Measurements from ENCODE around the gene DPYSL4.

The DPYSL4 gene

DNA sequence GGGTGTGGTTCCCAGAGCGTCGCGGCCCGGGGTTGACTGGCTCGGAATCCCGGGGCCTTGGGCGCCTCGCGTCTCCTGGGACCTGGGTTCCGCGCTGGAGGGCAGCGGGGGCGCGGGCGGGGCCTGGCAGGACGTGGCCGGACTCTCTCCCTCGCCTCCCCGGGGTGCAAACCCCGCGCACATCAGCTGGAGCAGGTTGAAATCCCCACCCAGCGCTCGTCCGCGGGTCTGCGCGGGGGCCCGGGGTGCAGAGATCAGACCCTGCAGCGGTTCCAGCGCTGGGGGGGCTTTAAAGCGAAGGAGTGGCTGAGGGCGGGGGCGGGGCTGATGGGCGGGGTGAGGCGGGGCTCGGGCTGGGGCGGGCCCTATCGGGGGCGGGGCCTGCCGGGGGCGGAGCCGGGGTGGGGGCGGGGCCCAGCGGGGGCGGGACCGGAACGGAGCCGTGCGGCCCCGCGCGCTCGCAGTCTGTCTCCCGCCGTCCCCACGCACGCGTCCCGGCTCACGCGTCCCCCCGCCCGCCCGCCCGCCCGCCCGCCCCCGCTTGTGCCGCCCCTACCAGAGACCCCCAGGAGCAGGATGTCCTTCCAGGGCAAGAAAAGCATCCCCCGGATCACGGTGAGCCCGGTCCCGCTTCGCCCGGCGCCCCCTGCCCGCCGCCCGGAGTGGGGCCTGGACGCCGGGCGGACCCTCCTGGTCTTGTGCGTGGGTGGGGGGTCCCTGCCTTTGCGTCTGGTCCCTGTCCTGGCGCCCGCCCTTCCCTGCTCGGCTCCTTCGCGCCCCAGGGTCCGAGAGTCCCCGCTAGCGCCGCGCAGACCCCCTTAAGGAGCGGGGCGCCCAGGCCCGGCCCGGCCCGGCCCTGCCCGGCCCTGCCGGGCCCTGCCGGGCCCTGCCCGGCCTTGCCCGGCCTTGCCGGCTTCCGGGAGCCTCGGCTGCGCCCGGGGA is at the start of gene DPYSL4:
TSS of gene DPYSL4 (plus strand) at position 461 of the 942 bp plus-strand sequence. CDS start at position 577, 116 bp downstream.
- no peak for DNase-seq (ENCODE audit: low read depth in 4 of 4, low spot score in 1 of 4)

DNA sequence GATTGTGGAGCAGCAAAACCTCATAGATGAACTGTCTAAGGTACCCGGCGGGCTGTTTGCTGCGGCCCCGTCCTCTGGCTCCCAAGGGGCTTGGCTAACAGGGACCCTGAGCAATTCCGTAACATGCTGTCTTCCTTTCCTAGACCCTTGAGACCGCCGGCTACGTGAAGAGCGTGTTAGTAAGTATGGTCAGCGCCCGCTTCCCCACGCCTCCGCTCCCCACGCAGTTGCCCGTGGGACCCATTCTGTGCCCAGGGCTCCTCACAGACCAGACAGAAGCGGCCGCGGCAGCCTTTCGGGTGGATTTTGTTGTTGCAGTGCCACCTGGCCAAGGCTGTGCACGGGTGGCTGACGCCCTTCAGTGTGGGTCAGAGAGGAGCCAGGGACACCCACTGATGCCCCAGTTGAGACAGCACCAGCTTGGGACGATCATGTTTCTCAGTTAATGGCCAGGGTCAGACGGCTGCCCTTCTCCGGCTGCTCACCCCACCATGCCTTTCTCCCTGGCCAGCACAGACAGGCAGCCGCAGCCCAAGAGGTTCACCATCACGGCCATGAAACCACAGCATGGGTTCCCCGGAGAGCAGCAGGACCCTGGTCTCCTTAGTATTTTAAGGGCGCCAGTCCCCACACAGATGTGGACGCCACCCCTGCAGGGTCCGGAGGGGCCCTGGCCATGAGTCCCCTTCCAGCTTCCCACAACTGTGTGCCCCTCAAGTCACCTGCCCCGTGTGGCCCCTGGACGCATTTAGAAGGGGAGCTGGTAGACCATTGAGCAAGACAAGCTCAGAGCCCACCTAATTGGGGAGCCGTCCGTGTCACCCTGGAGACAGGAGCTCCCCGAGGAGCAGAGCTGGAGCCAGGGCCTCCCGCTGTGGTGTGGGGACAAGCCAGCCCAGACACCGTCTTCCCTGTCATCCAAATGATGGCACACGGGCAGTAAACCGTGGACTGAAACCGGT is 49.4 kb upstream of the DPYSL4 start:
- no peak for DNase-seq (ENCODE audit: low read depth in 4 of 4, low spot score in 1 of 4)

DNA sequence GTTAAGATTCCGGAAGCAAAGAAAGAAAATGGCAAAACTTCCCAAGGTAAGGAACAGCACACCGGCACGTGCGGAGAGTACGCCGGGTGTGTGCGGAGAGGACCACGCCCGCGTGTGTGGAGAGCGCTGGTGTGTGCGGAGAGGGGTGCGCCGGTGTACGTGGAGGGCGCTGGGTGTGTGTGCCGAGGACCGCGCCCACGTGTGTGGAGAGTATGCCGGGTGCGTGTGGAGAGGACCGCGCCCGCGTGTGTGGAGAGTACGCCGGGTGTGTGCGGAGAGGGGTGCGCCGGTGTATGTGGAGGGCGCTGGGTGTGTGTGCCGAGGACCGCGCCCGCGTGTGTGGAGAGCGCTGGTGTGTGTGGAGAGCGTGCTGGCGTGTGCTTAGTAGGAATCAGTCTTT is 48.6 kb upstream of the DPYSL4 start:
- DNase-seq (ENCODE audit: low read depth in 4 of 4, low spot score in 1 of 4): no peak

DNA sequence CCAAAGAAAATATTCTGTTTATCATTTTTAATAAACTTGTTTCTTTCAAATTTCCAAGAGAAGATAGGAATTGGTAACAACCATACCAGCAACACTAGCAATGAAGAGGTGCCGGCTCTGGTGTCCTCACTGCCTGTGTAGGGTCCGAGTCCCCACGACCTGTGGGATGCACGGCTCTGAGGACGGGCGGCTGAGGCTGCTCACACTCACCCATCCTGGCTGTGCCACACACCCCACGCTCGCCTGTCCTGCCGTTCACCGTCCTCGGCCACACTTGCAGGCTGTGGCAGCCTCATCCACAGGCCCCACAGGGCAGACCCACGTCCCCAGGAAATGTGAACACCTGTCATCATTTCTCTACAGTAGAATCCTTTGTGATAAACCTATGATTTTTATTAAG is 48.2 kb upstream of the DPYSL4 start:
- DNase-seq (ENCODE audit: low read depth in 4 of 4, low spot score in 1 of 4): no peak

DNA sequence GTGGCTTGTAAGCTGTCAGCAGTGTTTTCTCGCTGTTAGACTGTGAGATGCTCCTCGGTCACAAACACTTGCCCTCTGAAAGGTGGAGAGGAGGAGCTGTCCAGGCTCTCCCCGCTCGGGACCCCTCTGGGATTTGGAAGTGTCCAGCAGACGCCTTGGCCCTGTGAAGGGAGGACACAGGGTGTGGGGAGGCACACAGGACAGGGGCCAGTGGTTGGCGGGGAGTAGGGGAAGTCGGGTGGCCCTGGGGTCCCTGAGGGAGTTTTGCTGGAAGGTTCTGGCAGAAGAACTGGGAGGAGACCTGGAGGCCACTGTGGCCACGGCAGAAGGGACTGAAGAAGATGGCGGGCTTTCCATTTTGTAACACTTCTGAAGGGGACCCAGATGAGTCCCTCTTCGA is 47.2 kb upstream of the DPYSL4 start:
- no peak for DNase-seq (ENCODE audit: low read depth in 4 of 4, low spot score in 1 of 4)

DNA sequence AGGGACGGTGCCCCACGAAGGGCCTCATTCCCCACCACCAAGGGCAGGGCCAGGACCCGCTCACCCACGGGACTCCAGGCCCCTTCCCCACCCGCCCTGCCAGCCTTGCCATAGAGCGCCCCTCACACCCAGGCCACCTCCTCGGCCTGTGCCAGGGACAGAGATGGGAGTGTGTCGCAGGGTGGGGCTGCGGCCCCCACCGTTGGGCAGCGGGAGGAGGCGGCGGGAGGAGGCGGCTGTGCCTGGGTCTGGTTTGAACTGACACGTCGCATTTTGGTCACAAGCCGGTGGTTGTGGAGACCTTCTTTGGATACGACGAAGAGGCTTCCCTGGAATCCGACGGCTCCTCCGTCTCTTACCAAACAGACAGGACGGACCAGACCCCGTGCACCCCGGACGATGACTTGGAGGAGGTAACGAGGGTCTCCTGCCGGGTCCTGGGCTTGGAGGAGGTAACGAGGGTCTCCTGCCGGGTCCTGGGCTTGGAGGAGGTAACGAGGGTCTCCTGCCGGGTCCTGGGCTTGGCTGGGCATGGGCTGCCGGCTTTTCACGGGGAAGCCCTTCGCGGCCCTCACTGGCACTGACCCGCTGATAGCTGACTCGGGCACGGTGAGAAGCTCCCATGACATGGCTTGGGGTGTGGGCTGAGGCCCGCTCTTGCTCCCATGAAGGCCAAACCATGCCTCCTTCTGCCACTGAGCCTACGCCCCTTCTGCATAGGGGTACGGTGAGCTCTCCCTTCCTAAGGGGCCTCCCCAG is 46.4 kb upstream of the DPYSL4 start:
- no peak for DNase-seq (ENCODE audit: low read depth in 4 of 4, low spot score in 1 of 4)

DNA sequence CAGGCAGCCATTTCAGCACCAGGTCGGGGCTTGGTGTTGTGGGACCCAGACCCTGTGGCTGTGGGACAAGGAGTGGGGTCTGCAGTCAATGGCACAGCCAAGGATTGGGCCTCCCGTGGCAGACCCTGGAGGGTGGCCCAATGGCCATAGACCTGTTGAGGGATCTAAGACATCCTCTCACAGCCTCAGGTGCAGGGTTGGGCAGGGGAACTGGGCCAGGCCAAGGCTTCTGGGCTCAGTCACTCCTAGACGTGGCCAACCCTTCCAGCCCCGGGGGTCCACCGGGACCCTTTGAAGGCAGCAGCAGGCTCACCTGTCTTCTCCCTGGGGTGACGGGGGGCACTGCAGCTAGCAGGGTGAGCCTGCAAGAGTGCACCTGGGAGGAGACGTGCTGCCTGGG is 45.7 kb upstream of the DPYSL4 start:
- DNase-seq (ENCODE audit: low read depth in 4 of 4, low spot score in 1 of 4): no peak

DNA sequence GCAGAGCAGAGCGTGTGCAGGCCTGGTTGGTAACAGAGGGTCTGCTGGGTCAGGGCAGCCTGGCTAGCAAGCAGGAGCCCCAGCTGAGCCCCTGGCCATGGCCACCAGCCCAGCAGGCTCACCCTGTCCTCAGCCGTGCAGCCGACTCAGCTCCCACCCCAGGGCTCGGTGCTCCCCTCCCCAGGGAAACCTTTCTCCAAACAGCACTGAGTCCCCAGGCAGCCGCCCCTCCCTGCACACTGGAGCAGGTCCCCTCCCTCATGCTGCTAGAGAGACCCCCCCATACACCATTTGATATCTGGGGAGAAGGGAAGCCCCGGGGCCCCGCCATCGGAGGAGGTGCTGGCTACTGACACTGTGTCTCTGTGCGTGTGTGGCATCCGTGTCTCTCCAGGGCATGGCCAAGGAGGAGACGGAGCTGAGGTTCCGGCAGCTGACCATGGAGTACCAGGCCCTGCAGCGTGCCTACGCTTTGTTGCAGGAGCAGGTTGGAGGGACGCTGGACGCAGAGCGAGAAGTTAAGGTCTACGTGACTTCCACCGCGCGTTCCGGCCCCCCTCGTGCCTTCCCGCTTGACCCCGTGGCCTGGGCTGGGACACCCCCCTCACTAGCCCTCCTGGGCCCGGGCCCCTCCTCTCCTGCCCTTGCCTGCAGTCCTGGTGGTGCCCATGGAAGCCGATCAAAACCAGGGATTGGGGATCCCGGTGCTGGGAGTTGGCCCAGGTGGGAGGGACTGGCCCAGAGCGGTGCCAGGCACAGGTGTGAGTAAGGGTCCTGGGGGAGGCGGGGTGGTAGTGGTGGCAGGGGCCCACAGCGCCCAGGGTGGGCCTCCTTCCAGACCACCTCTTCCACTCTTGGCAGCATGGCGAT is 45.0 kb upstream of the DPYSL4 start:
- no peak for DNase-seq (ENCODE audit: low read depth in 4 of 4, low spot score in 1 of 4)

DNA sequence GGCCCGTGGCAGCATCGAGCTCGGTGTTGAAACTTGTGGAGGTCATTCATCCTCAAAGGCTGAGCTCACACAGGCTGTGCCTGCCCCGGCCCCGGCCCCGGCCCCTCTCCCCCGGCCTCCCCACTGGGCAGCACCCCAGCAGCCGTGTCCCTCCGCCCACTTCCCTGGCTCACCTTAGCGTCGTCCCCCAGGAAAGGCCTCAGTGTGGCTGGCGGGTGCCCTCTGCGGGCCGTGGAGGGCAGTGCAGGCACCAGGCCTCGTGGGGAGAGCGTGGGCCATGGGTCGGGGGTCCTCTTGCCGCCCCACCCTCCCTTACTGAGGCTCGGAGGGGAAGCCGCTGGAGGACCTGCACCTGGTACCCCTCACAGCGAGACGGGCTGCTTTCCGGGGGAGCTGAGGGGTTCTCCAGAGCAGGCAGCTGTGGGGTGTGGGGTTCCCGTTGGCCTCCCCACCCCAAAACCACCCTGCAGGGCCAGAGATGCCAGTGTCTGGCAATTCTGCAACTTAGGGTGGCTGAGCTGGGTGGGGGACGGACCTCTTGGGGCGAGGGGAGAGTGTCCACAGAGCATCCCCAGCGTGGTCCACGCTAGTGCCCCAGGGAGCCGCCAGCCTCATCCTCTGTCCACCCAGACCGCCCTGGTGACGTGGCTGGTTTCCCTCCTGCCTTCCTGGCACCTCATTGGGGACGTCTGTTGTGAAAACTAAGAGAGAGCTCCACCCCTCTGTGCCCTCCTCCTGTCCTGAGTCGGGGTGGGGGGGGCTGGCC is 44.2 kb upstream of the DPYSL4 start:
- peak in 2 of 4 experiments; percentile 33 to 41 for DNase-seq (ENCODE audit: low read depth in 4 of 4, low spot score in 1 of 4)

DNA sequence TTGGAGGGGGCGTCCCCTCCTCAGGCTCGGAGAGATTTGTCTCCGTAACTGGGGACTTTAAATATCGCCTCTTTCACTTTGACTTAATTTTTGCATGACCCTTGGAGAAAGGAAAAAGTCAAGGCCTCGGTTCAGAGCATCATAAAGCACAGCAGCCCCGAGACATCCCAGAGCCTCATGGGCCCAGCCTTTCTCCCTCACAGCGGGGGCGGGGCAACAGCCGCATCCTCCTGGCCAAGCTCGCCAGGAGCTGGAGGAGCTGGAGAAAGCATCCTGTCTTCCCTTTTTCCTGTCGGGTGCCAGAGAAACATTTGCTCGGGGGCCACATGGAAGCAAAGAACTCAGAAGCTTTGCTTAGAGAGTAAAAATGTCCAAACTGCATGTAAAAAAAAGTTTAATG is 43.6 kb upstream of the DPYSL4 start:
- DNase-seq (ENCODE audit: low read depth in 4 of 4, low spot score in 1 of 4): no peak

DNA sequence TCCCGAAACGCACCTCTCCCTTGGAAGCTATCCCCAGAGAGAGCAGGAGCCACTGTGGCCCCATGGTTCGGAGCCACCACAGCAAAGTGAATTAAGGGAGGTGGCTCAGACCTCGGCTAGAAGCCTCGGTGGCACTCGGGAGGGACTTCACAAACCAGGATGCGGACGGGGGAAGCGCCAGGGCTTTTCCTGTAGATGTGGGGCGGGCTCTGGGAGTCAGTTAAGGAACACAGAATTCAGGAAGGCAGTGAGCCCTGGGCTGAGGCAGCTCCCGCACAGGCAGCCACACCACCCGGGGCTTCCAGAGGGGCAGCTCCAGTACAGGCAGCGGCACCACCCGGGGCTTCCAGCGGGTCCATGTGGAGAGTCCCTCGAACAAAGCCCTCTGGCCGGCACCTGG is 42.7 kb upstream of the DPYSL4 start:
- no peak for DNase-seq (ENCODE audit: low read depth in 4 of 4, low spot score in 1 of 4)

DNA sequence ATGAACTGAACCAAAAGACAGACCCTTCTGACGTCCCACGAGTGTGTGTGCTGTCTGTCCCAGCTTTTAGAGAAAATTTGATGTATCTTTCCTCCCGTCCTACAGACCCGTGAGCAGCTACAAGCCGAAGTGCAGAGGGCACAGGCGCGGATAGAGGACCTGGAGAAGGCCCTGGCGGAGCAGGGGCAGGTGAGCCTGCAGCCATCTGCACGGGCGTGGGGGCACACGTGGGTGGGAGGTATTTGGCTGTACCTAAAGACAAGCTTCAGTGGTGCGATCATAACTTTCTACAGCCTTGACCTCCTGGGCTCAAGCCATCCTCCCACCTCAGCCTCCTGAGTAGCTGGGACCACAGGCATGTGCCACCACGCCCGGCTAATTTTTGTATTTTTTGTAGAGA is 41.7 kb upstream of the DPYSL4 start:
- no peak for DNase-seq (ENCODE audit: low read depth in 4 of 4, low spot score in 1 of 4)

DNA sequence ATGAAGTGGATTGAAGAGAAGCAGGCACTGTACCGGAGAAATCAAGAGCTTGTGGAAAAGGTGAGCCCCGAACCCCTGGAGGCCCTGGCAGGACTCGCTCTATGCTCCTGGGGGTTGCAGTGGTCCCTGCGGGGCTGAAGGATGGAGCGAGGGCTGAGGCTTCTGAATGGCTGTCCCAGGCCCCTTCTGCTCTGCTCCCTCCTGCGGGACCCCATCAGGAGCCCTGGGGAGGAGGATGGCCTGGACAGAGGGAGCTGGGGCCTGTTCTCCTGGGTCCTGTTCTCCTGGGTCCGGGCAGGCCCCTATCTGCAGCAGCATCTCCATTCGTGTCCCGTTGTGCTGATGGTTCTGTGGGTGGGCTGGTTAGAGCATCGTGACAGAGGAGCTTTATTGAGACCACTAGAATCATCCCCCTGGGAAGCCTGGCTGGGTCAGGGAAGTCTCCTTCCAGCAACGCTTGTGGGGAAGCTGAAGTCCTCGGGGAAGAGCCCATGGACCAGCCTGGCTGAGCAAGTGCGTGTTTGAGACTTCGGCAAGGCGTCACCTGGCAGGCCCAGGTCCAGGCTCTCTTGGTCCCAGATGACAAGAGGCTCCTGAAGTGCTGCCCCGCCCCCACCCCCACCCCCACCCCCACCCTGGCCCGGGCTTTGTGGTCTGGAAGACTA is 41.1 kb upstream of the DPYSL4 start:
- no peak for DNase-seq (ENCODE audit: low read depth in 4 of 4, low spot score in 1 of 4)

DNA sequence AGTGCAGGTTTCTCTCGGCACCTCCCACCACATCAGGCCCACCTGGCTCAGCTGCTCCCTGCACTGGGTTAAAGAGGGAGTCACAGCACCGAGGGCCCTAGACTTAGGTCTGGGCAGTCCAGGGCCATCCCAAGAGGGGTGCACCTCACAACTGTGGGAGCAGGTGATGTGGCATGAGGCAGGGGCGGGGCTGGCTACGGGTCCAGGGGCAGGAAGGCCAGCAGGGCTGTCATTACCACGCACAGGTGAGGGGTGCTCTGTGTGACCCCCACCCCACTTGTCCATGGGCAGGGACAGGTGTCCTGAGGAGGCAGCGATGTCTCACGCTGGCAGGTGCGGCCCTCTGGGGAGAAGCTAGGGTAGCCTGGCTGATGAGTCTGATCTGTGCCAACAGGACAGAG is 40.5 kb upstream of the DPYSL4 start:
- no peak for DNase-seq (ENCODE audit: low read depth in 4 of 4, low spot score in 1 of 4)

DNA sequence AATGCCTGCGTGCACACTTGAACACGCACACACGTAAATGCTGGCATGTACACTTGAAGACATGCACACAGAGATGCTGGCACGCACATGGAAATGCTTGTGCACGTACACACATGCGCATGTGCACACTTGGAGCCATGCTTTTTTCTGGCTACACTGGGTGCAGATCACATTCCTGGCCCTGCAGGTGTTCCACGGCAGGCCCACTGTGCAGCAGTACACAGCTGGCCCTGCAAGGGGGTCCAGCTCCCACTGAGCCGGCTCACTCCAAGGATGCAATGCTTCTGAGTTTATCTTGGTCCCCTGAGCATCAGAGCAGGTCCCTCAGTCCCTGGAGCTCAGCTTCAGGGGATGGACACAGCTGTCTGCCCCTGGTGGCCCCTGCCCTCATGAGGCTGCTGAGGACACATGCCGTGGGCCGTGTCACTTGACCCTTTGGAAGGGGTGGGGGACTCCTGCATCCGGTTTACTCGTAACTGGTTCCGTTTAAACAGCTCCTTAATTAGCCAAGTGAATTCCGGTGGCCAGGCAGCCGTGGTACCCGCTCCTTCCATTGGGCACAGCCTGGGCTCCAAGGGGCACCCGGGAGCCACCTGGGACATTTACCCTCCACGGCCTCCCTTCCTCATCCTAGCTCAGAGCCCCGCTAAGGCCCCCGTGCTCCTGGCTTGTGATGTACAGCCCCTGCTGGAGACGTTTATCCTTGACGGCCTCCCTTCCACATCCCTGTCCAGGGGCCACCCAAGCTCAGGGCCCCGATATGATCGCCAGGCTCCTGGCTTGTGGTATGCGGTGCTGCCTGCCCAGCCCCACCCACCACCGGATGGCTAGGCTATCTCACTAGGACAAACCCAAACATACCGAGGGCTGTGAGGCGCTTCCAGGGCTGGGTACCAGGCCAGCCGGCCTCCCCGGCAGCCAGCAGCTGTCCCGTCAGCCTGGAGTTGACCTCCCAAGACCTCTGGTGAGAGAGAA is 39.5 kb upstream of the DPYSL4 start:
- DNase-seq (ENCODE audit: low read depth in 4 of 4, low spot score in 1 of 4): no peak

DNA sequence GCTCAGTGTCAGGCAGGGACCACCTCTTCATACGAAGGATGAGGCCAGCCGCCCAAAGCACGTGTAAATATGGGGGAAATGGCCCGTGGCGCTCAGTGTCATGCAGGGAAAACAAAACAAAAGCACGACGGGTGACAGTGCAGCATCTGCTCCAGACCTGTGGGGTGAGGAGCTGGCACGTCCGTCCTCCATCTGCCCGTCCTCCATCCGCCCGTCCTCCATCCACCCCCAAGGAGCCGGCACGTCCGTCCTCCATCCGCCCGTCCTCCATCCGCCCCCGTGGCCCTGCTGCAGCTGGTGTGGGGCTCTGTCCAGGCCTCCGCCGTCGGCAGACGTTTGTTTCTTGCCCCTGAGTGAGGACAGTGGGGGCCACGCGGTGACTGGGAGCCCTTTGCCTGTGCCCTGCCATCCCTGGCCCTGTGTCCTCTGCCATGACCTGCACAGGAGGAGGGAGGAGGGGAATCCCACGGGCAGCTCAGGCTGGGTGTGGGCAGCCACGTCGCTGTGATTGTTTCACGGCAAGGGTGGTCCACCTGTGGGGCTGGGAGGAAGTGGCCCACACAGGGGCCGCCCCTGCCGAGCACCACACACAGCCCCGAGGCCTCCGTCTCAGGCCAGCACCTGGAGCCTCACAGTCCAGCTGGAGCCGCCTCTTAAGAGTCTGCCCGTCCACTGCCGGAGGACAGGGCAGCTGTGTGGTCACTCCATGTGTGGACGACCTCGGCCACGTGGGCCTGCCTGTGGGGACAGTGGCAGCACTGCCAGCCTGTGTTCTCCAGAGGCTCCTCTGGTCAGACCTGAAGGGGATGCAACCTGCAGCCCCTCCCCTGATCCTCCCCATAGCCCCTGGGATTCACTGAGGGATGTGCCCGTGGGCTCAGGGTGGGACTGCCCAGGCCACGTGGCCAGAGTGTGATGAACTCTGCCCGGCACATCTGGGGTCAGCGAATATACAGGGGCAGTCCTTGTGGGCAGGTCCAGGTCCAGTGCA is 38.2 kb upstream of the DPYSL4 start:
- no peak for DNase-seq (ENCODE audit: low read depth in 4 of 4, low spot score in 1 of 4)

DNA sequence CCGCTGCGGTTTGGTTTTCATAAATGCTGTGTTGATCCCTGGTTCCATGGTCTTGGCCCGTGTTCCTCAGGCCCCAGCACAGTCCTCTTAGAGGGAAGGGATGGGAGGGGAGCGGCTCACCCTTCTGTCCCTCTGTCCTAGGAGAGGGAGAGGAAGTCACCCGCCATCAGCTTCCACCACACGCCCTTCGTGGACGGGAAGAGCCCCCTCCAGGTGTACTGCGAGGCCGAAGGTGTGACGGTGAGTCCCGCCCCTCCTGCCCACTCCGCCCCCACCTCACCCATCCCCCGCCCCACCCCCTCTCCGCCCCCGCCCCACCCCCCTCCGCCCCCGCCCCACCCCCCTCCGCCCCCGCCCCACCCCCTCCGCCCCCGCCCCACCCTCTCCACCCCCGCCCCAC is 37.5 kb upstream of the DPYSL4 start:
- DNase-seq (ENCODE audit: low read depth in 4 of 4, low spot score in 1 of 4): no peak

Measured in stimulated activated CD4-positive, alpha-beta T cell treated with anti-CD3 and anti-CD28 coated beads, Interleukin-1b, Interleukin-23, amount 100 ng/mL, for 24 hours (primary cell).